ENCODE measurements around the gene ANKRD18B. TPM values are rescaled to one million over a fixed set of nuclear protein-coding genes. Genes with fewer than 3 reads are reported as not detected.
"Not testable (repeated sequence)": the region's sequence is repeated elsewhere in the genome, so short reads cannot be mapped to it uniquely, and the experiment has no call there.

The ANKRD18B gene
- total RNA-seq, 4 donors from 2014 or later = 0.28 TPM; not detected in 3

DNA sequence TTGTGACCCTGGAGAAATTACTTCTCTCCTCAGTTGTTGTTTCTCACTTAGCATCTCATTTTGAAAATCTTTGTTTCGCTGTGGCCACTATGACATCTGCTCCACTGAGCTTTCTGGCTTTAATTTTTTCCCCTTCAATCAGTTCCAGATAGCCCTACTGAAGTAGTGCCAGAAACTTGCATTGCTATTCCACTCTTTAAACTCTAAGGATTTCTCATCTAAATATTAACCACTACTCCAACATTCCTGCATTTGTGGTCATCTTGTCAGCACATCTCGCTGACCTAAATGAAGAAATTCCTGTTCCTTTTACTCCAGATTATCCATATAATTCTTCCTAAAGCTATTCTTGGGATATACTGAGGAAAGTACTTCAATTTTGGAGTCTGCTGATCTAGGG, 35.0 kb upstream of the ANKRD18B start:
- intact Hi-C loops (cut with DNase I; ENCODE audit: low total_unique reads) = no loop called here
- Histone ChIP-seq H3K9me3 (no peaks in the 10 kb centered on the region), H3K4me1 (no peaks in the 10 kb centered on the region)

DNA sequence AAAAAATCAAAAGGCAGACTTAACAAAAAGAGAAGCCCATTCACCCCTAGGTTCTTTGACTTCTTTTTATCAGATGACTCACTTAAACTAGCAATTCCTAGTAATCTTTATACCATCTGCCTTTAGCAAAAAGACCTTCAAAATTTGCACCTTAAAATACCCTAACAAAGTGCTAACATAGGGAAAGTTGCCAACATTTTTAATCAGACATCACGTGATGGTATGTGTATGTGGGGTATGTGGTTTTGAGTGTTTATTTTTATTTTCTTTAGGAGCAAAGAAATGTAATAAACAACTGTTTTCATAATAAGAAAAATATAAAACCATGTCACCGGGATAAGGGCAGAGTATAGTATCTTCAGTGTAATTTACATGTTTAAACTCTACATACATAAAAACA, 30.2 kb upstream of the ANKRD18B start:
- H3K4me3 ChIP-seq; intact Hi-C loops (cut with DNase I; ENCODE audit: low total_unique reads); DNase-seq; H3K9me3 ChIP-seq; H3K4me1 ChIP-seq; H3K36me3 ChIP-seq; H3K27ac ChIP-seq; H3K27me3 ChIP-seq: not testable (repeated sequence)

More for the DNA sequence above, 35.0 kb upstream of the ANKRD18B start:
- DNase-seq = no peak
- no peaks in the 10 kb centered on the region for H3K36me3 ChIP-seq
- TF ChIP-seq POLR2A (IDR thresholded peaks at IDR 0.05) = no peak
- TF ChIP-seq, protein P1, sequence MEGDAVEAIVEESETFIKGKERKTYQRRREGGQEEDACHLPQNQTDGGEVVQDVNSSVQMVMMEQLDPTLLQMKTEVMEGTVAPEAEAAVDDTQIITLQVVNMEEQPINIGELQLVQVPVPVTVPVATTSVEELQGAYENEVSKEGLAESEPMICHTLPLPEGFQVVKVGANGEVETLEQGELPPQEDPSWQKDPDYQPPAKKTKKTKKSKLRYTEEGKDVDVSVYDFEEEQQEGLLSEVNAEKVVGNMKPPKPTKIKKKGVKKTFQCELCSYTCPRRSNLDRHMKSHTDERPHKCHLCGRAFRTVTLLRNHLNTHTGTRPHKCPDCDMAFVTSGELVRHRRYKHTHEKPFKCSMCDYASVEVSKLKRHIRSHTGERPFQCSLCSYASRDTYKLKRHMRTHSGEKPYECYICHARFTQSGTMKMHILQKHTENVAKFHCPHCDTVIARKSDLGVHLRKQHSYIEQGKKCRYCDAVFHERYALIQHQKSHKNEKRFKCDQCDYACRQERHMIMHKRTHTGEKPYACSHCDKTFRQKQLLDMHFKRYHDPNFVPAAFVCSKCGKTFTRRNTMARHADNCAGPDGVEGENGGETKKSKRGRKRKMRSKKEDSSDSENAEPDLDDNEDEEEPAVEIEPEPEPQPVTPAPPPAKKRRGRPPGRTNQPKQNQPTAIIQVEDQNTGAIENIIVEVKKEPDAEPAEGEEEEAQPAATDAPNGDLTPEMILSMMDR (IDR thresholded peaks at IDR 0.05) = no peak
- no peaks in the 10 kb centered on the region for H3K27me3 ChIP-seq
- no peak overlapping the region for H3K27ac ChIP-seq
- H3K4me3 ChIP-seq = no peak overlapping the region

DNA sequence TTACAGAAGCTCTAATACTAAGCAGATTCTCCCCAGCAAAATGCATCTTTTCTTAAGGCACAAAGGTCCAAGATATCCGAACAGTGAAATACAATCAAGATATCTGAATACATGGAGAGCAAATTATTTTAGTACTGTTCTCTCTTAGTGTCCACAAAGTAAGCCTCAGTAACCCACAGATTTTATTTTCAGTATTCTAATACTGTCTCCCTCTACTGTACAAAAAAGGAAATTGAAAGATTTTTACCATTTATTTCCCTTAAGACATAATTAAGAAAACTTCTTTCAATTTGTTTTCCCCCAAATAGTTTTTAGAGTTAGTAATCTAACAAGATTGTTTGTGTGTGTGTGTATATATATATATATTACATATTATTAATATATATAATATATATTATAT, 25.7 kb upstream of the ANKRD18B start:
- H3K4me1 ChIP-seq = no peaks in the 10 kb centered on the region
- TF ChIP-seq, protein P1 (IDR thresholded peaks at IDR 0.05) = no peak
- TF ChIP-seq POLR2A (IDR thresholded peaks at IDR 0.05) = no peak
- H3K9me3 ChIP-seq = no peaks in the 10 kb centered on the region
- no peak for DNase-seq
- no peak overlapping the region for H3K4me3 ChIP-seq
- intact Hi-C loops (cut with DNase I; ENCODE audit: low total_unique reads) = no loop called here
- H3K27me3 ChIP-seq = no peaks in the 10 kb centered on the region
- H3K27ac ChIP-seq = no peak overlapping the region
- no peaks in the 10 kb centered on the region for H3K36me3 ChIP-seq

DNA sequence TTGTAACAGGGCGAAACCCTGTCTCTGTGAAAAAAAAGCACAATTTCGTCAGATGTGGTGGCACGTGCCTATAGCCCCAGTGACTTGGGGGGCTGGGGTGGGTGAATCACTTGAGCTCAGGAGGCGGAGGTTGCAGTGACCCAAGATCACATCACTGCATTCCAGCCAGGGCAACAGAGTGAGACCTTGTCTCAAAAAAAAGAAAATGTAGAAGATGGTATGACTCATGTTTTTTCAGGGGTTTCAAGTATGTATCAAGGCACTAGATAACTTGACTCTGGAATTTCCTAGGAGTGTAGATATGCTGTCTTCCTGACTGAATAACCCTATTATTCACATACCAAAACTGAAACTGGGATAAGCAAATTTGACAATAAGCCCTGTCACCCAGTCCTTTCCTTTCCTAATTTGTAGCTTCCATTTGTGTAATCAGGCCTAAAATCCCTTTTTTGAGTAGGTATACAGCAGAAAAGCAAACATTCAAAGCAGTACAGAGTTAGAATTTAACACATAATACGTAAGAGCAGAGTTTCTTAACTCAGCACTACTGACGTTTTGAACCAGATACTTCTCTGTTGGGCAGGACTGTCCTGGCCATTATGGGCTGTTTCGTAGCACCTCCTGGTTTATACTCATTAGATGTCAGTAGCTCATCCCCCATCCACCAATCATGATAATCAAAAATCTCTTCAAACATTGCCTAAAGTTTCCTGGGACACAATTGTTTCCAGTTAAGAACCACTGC, 17.3 kb upstream of the ANKRD18B start:
- TF ChIP-seq POLR2A (IDR thresholded peaks at IDR 0.05) = no peak
- Histone ChIP-seq H3K27ac (peak overlapping the region; percentile 10 to 36), H3K4me3 (no peak overlapping the region), H3K36me3 (no peaks in the 10 kb centered on the region), H3K4me1 (no peaks in the 10 kb centered on the region), H3K9me3 (no peaks in the 10 kb centered on the region), H3K27me3 (no peaks in the 10 kb centered on the region)
- DNase-seq = no peak
- intact Hi-C loops (cut with DNase I; ENCODE audit: low total_unique reads) = no loop called here

DNA sequence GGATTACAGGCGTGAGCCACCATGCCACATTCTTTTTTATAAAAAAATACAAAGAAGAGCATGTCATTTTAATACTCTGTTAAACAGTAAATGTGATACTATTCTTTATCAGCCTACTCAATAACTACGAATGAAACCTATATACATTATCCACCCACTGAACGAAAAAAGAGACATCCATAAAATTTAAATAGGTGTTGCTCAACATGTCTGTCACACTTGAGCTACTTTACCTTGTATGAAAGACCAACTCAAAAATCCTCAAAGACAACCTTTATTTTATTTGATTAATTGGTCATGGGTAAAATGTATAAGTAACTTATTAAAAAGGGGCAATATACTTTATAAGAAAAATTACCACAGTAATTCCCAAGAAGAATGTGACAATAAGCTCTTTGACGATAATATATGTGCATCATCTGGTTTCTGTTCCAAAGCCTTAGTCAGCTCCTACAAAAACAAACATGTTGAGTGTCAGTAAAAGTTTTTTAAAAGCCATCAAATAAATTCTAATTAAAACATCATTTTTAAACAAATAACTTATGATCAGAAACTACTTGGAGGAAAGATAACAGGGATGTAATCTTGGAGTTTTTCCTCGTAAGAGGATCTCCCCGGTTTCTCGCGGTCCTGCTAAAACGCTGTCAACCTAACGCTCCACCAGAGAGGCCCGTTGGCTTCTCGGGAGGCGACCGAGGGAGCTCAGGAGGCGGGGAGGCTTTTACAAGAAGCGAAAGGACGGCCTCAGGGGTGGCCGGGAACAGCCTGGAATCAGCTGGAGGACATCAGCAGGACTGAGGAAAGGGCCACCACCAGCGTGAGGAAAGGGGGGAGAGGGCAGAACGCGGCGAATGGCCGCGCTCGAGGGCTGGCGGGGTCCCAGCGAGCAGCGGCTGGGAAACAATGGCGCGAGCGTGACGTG, 13.5 kb upstream of the ANKRD18B start:
- Histone ChIP-seq H3K27me3 (no peaks in the 10 kb centered on the region), H3K4me3 (peak overlapping the region; percentile 46 to 68), H3K9me3 (no peaks in the 10 kb centered on the region), H3K36me3 (no peaks in the 10 kb centered on the region), H3K4me1 (no peaks in the 10 kb centered on the region), H3K27ac (peak overlapping the region; percentile 80 to 93)
- intact Hi-C loops (cut with DNase I; ENCODE audit: low total_unique reads) = no loop called here
- peak; percentile 37 to 47 for DNase-seq
- no peak for TF ChIP-seq POLR2A (IDR thresholded peaks at IDR 0.05)
- TF ChIP-seq, protein P1 (IDR thresholded peaks at IDR 0.05) = peak in 1 of 4 experiments; percentile 6

DNA sequence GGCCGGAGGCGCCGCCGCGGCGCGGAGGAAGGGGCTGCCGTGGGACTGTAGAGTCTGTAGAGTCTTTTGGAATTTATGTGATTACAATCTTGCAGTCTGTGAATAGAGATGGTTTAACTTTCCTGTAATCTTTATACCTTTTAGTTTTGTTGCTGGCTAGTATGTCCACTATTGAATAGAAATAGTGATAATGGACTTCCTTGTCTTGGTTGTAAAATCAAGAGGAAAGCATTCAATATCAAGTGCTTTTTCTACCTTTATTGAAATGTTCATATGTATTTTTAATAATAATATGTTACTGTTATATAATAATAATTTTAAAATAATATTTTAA, 12.9 kb upstream of the ANKRD18B start:
- H3K9me3 ChIP-seq; intact Hi-C loops (cut with DNase I; ENCODE audit: low total_unique reads); H3K36me3 ChIP-seq; H3K4me1 ChIP-seq; H3K27me3 ChIP-seq; DNase-seq: not testable (repeated sequence)
- Histone ChIP-seq H3K4me3 (peak overlapping the region; percentile 46 to 68), H3K27ac (peak overlapping the region; percentile 80 to 93)

DNA sequence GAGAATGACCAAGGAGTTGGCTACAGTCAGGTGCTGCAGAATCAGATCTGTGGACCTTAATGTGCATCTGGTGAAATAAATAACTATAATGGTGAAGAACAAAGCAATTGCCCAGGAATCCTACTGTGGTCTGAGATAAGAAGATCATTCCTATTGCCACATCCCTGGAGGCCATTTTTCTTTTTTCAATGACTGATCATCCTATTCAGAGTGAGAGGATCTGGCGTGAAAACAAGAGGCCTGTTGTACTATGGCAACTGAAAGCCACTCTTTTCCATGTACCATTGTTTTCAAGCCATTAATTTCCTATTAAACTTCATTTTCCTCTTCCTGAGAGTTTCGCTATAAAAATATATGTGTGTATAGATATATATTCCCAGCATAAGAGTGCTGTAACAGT, 11.5 kb upstream of the ANKRD18B start:
- H3K4me1 ChIP-seq; intact Hi-C loops (cut with DNase I; ENCODE audit: low total_unique reads); DNase-seq; H3K4me3 ChIP-seq; H3K27me3 ChIP-seq; H3K27ac ChIP-seq; H3K36me3 ChIP-seq; H3K9me3 ChIP-seq: not testable (repeated sequence)

DNA sequence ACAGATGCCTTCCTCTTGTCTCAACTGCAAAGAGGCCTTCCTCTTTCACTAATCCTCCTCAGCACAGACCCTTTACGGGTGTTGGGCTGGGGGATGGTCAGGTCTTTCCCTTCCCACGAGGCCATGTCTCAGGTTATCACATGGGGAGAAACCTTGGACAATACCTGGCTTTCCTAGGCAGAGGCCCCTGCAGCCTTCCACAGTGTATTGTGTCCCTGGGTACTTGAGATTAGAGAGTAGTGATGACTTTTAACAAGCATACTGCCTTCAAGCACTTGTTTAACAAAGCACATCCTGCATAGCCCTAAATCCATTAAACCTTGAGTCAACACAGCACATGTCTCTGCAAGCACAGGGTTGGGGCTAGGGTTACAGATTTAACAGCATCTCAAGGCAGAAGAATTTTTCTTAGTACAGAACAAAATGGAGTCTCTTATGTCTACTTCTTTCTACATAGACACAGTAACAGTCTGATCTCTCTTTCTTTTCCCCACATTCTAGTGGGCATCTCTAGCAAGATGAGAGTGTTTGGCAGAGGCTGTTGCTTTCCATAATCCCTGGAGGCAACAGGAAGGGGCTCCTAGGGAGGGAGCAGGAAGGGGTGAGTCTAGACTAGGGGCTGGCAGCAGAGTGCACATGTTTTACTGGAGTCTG, 8.6 kb upstream of the ANKRD18B start:
- H3K27me3 ChIP-seq; intact Hi-C loops (cut with DNase I; ENCODE audit: low total_unique reads); DNase-seq: not testable (repeated sequence)

DNA sequence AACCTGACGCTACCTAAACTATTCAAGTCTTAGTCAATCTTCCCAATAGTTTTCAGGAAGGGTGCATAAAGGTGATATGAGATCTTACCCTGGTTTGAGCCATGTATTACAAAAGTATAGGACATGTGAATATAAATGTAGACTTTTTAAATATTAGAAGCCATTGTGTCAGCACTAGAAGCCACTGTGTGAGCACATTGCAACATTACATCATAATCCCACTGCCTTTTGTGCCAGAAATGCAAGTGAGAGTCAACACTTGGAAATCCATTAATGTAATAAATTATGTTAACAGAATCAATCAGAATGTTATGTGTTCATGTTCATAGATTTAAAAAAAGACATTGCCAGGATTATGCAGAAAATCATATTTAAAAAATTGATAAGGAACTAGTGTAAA, 7.7 kb upstream of the ANKRD18B start:
- intact Hi-C loops (cut with DNase I; ENCODE audit: low total_unique reads); H3K4me1 ChIP-seq; H3K27ac ChIP-seq; H3K9me3 ChIP-seq; DNase-seq; H3K27me3 ChIP-seq; H3K36me3 ChIP-seq; H3K4me3 ChIP-seq: not testable (repeated sequence)

More for the DNA sequence above, 8.6 kb upstream of the ANKRD18B start:
- not testable (repeated sequence) for H3K27ac ChIP-seq, H3K9me3 ChIP-seq, H3K4me1 ChIP-seq, H3K4me3 ChIP-seq, H3K36me3 ChIP-seq
